Measurements from ENCODE around the gene MAP4. TPM values are rescaled to one million over a fixed set of nuclear protein-coding genes. Genes with fewer than 3 reads are reported as not detected.

The MAP4 gene
- total RNA-seq, 1 donor from 2014 or later = 191 TPM

GRCh38 chr3:48034000-48034516, 17.8 kb upstream of the MAP4 start:
- Histone ChIP-seq H3K27me3 (no peaks in the 10 kb centered on the region), H3K9me3 (no peaks in the 10 kb centered on the region), H3K27ac (no peak overlapping the region), H3K4me1 (peaks cover 33% of the 10 kb centered on the region), H3K4me3 (no peak overlapping the region), H3K36me3 (no peaks in the 10 kb centered on the region)
- intact Hi-C loops (cut with DNase I) = no loop called here
- DNase-seq (no peak), ATAC-seq (no peak)
- TF ChIP-seq CTCF (IDR thresholded peaks at IDR 0.05) = no peak

GRCh38 chr3:48030188-48030587, 14.0 kb upstream of the MAP4 start:
- no peaks in the 10 kb centered on the region for H3K36me3 ChIP-seq
- DNase-seq (no peak), ATAC-seq (no peak)
- no peaks in the 10 kb centered on the region for H3K27me3 ChIP-seq
- no peak for TF ChIP-seq CTCF (IDR thresholded peaks at IDR 0.05)
- no peak overlapping the region for H3K4me3 ChIP-seq
- H3K9me3 ChIP-seq = no peaks in the 10 kb centered on the region
- H3K27ac ChIP-seq = no peak overlapping the region
- peaks cover 11% of the 10 kb centered on the region for H3K4me1 ChIP-seq
- intact Hi-C loops (cut with DNase I) = no loop called here

- H3K27ac ChIP-seq = no peak overlapping the region
- DNase-seq (no peak), ATAC-seq (no peak)
- H3K36me3 ChIP-seq = no peaks in the 10 kb centered on the region
- H3K9me3 ChIP-seq = no peaks in the 10 kb centered on the region
- H3K27me3 ChIP-seq = no peaks in the 10 kb centered on the region
- intact Hi-C loops (cut with DNase I) = no loop called here
- no peaks in the 10 kb centered on the region for H3K4me1 ChIP-seq
- no peak overlapping the region for H3K4me3 ChIP-seq
- no peak for TF ChIP-seq CTCF (IDR thresholded peaks at IDR 0.05)
Observed at GRCh38 chr3:48026951-48027908, 11.0 kb upstream of the MAP4 start.

- Histone ChIP-seq H3K9me3 (no peaks in the 10 kb centered on the region), H3K4me3 (no peak overlapping the region), H3K27me3 (no peaks in the 10 kb centered on the region), H3K4me1 (no peaks in the 10 kb centered on the region), H3K27ac (no peak overlapping the region), H3K36me3 (no peaks in the 10 kb centered on the region)
- intact Hi-C loops (cut with DNase I) = no loop called here
- DNase-seq (no peak), ATAC-seq (no peak)
- TF ChIP-seq CTCF (IDR thresholded peaks at IDR 0.05) = no peak
Observed at GRCh38 chr3:48026098-48026497, 9.9 kb upstream of the MAP4 start.

GRCh38 chr3:48024401-48024800, 8.2 kb upstream of the MAP4 start:
- no peaks in the 10 kb centered on the region for H3K36me3 ChIP-seq
- ATAC-seq = no peak
- H3K27ac ChIP-seq = no peak overlapping the region
- no peak for DNase-seq
- intact Hi-C loops (cut with DNase I) = no loop called here
- no peaks in the 10 kb centered on the region for H3K27me3 ChIP-seq
- H3K9me3 ChIP-seq = no peaks in the 10 kb centered on the region
- H3K4me1 ChIP-seq = no peaks in the 10 kb centered on the region
- no peak for TF ChIP-seq CTCF (IDR thresholded peaks at IDR 0.05)
- H3K4me3 ChIP-seq = no peak overlapping the region

All from upper lobe of right lung (tissue), 1 donor.